ENCODE results near the gene RAB4B.

The RAB4B gene

GRCh38 chr19:40762754-40763470, 15.1 kb upstream of the RAB4B start:
- TF ChIP-seq GATA2 (IDR thresholded peaks at IDR 0.05; ENCODE audit: low read depth, low read length) (no peak), GATA3 (IDR thresholded peaks at IDR 0.05; ENCODE audit: low read depth, low read length) (no peak)

GRCh38 chr19:40763526-40763925, 14.5 kb upstream of the RAB4B start:
- TF ChIP-seq GATA2 (IDR thresholded peaks at IDR 0.05; ENCODE audit: low read depth, low read length) = no peak
- TF ChIP-seq GATA3 (IDR thresholded peaks at IDR 0.05; ENCODE audit: low read depth, low read length) = no peak

- TF ChIP-seq GATA3 (IDR thresholded peaks at IDR 0.05; ENCODE audit: low read depth, low read length) = no peak
- TF ChIP-seq GATA2 (IDR thresholded peaks at IDR 0.05; ENCODE audit: low read depth, low read length) = no peak
Measured at GRCh38 chr19:40763963-40764362, 14.1 kb upstream of the RAB4B start.

- TF ChIP-seq GATA2 (IDR thresholded peaks at IDR 0.05; ENCODE audit: low read depth, low read length) = no peak
- TF ChIP-seq GATA3 (IDR thresholded peaks at IDR 0.05; ENCODE audit: low read depth, low read length) = no peak
Measured at GRCh38 chr19:40768869-40769268, 9.2 kb upstream of the RAB4B start.

- TF ChIP-seq GATA3 (IDR thresholded peaks at IDR 0.05; ENCODE audit: low read depth, low read length) (no peak), GATA2 (IDR thresholded peaks at IDR 0.05; ENCODE audit: low read depth, low read length) (no peak)
Measured at GRCh38 chr19:40774916-40775631, 3.0 kb upstream of the RAB4B start, which contains the start of gene MIA. Gene MIA (plus strand): TSS chr19:40775521. CDS start chr19:40775543, 22 bp downstream.

- no peak for TF ChIP-seq GATA3 (IDR thresholded peaks at IDR 0.05; ENCODE audit: low read depth, low read length)
- no peak for TF ChIP-seq GATA2 (IDR thresholded peaks at IDR 0.05; ENCODE audit: low read depth, low read length)
Measured at GRCh38 chr19:40775632-40776022, 2.4 kb upstream of the RAB4B start.

GRCh38 chr19:40776364-40776763, 1.7 kb upstream of the RAB4B start:
- TF ChIP-seq GATA3 (IDR thresholded peaks at IDR 0.05; ENCODE audit: low read depth, low read length) = no peak
- TF ChIP-seq GATA2 (IDR thresholded peaks at IDR 0.05; ENCODE audit: low read depth, low read length) = no peak

- TF ChIP-seq GATA2 (IDR thresholded peaks at IDR 0.05; ENCODE audit: low read depth, low read length) (no peak), GATA3 (IDR thresholded peaks at IDR 0.05; ENCODE audit: low read depth, low read length) (no peak)
Measured at GRCh38 chr19:40776932-40777644, 959 bp upstream of the RAB4B start.

- TF ChIP-seq GATA3 (IDR thresholded peaks at IDR 0.05; ENCODE audit: low read depth, low read length) (no peak), GATA2 (IDR thresholded peaks at IDR 0.05; ENCODE audit: low read depth, low read length) (no peak)
Measured at GRCh38 chr19:40777645-40777936, 456 bp upstream of the RAB4B start.

- no peak for TF ChIP-seq GATA3 (IDR thresholded peaks at IDR 0.05; ENCODE audit: low read depth, low read length)
Measured at GRCh38 chr19:40778706-40779284, 748 bp downstream of the RAB4B start.

GRCh38 chr19:40780582-40780981, 2.5 kb downstream of the RAB4B start:
- no peak for TF ChIP-seq GATA2 (IDR thresholded peaks at IDR 0.05; ENCODE audit: low read depth, low read length)
- no peak for TF ChIP-seq GATA3 (IDR thresholded peaks at IDR 0.05; ENCODE audit: low read depth, low read length)

GRCh38 chr19:40781140-40781539, 3.1 kb downstream of the RAB4B start:
- TF ChIP-seq GATA2 (IDR thresholded peaks at IDR 0.05; ENCODE audit: low read depth, low read length) (no peak), GATA3 (IDR thresholded peaks at IDR 0.05; ENCODE audit: low read depth, low read length) (no peak)

GRCh38 chr19:40783711-40784110, 5.7 kb downstream of the RAB4B start:
- TF ChIP-seq GATA3 (IDR thresholded peaks at IDR 0.05; ENCODE audit: low read depth, low read length) (no peak), GATA2 (IDR thresholded peaks at IDR 0.05; ENCODE audit: low read depth, low read length) (no peak)

GRCh38 chr19:40785526-40785925, 7.5 kb downstream of the RAB4B start:
- no peak for TF ChIP-seq GATA2 (IDR thresholded peaks at IDR 0.05; ENCODE audit: low read depth, low read length)
- TF ChIP-seq GATA3 (IDR thresholded peaks at IDR 0.05; ENCODE audit: low read depth, low read length) = no peak
